ENCODE data around the gene LECT2.

The LECT2 gene

DNA sequence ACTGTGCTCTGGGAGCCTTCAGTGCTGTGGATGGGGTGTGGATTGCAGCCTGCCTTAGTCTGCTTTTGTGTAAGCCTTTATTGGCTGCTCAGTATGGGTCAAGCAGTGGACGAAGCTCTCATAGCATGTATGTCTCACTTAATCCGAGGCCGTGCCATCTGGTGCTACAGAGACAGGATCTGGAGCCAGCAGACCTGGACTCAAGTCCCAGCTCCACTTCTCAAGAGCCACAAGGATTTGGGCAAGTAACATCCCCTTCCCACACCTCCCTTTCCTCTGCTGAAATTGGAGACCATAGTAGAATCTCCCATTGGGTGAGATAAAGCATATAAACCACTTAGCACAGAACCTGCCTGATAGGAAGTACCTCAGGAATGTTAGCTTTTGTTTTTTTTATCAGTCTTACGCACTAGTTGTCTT, 23.4 kb upstream of the LECT2 start:
- DNase-seq, result no peak

DNA sequence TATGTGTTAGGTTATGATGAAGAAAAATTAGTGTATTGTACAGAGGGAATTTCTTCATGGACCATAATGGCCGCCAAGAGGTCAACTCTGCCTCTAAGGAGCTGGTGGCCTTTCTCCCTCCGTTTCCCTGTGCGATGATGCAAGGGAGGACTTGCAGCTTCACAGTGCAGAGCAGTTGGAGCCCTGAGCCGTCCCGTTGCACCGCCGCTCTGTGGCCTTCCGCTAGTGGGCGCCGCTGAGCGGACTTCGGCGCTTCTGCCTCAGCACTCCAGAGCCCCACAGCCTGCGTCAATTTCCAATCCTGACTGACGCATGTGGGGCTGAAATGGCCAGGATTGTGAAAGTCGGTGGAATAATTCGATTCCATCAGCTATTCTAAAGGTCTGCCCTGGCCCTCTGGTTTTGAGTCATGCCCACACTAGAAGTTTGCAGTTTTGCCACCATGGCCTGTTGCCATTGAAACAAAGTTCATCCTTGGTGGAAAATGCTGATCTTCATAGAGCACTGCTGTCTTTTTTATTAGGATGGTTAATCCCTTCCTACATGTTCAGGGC, 22.7 kb upstream of the LECT2 start:
- no peak for DNase-seq

DNA sequence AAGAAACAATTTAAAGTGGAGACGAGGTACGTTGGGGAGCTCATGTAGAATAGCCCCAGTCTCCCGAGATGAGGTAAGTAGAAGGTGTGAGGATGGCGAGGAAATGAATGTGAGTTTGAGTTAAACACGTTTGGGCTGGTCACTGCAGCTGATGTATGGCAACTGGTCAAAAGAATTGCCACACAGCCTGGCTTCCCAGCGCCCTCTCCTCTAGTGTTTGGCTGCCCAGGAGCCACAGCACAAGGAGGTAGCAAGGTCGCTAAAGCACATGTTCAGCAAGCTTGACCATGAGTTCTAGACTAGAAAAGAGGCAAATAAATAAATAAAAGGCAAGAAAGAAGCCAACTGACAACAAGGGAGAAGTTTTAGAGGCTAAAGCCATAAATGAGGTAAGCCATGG, 21.4 kb upstream of the LECT2 start:
- no peak for DNase-seq

DNA sequence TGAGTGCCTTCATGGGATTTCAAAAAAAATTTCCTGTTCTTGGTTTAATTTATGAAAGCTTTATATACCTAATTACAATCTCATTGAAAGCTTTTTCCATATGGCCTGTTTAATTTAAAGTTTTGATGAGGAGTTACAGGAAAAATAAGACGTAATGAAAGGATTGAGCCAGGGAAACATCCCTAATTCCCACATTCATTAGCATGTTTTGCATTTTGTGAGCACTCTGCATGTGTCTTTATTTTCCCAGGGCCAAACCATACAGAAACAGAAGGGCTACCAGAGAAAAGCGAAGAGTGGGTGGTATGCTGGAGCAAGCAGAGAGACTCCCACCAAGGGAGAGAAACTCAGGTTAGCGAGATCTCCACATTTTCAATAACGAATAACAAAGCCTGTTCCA, 20.3 kb upstream of the LECT2 start:
- no peak for DNase-seq

DNA sequence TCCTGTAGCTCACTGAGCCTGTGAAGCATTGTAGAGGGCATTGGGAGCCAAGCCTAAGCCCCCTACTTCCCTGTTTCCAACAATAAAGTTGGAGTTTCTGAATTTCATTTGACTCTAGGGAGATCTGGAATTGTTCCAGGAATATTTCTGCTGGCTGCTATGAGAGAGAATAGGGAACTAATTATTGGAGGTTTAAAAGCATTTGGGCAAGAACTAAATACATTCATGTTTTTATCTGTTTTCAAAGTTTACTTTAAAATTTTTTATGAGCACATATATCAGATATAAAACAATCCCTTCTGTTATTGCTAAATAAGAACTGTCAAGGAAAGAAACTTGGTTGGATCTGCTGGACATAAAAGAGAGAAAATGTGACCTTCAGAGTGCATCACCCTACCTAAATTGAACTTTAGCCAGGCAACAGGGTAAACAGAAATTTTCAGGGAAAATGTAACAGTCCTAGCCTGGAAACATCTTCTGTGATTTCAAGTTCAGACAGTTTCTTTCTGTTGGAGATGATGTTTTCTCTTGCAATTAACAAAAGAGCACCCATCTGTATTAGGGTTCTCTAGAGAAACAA, 19.3 kb upstream of the LECT2 start:
- DNase-seq, result no peak

DNA sequence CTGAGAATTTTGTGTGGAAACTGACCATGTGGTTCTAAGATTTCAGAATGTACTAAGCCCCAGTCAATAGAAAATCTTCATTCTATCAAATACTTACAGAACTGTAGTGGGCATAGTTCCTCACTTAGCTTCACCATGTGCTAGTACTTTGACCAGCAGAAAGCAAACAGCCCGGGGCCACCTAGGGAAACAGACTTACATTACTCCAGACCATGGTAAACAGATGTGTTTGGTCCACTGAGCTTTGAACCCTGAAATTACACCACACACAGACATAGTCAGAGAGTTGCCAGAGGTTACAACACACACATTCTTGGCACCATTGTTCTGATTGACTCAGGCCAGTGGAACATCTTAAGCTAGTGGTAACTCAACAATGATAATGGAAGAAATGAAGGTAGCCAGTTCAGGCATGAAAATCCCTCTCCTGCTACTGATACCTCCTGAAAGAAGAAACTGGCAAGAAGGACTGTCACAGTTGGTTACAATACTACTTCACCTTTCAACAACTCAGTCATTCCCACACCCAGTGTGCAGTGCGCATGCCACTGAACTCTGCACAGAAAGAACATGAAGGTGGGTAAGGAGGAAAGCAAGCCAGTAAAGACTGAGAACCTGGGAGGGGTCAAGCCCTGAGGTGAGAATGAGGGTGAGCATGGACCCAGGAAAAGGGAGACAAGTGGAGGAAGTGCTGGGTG, 18.7 kb upstream of the LECT2 start:
- DNase-seq, result peak; percentile 33

DNA sequence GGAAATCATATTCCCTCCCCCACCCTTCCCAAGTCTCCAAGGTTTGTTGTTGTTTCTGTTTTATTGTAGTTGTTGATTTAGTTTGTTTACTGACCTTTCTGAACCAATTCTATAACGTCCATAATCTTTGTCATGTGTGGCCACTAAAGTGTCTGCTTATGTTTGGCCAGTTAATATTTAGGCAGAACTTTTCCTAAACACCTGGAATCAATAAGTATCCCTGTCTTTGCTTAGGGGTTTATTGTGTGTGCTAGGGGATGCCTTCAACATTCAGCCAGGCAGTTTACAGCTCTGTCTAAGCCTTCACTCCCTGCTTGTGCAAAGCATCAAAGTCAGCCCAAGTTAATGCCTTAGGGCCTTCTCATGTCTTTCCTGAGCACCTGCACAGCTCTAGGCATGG, 16.9 kb upstream of the LECT2 start:
- DNase-seq, result no peak

DNA sequence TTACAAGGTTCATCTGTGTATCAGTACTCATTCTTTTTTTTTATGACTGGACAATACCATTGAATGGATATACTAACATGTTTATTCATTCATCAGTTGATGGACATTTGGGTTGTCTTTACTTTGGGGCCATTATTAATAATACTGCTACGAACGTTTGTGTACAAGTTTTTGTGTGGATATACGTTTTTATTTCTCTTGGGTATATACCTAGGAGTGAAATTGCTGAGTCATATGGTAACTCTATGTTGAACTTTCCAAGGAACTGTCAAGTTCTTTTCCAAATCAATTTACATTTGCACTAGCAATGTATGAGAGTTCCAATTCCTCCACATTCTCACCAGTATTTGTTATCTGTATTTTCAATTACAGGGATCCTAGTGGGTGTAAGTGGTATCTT, 12.0 kb upstream of the LECT2 start:
- no peak for DNase-seq

DNA sequence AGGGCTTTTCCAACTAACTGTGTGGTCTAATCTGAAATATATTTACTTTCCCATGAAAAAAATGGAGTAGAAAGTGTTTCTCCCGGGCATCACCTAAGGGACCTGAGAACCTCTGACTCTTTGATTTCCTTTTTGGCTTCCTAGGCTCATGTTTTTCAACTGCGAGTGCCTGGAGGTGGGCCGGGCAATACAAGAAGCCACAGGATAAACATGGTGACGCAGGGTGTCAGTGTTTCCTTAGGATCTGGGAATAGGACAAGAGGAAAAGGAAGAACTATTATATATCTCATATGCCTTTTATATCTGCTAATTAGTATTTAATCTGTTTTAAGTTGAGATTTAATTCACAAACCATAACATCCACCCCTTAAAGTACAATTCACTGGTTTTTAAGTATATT, 11.4 kb upstream of the LECT2 start:
- DNase-seq, result no peak

DNA sequence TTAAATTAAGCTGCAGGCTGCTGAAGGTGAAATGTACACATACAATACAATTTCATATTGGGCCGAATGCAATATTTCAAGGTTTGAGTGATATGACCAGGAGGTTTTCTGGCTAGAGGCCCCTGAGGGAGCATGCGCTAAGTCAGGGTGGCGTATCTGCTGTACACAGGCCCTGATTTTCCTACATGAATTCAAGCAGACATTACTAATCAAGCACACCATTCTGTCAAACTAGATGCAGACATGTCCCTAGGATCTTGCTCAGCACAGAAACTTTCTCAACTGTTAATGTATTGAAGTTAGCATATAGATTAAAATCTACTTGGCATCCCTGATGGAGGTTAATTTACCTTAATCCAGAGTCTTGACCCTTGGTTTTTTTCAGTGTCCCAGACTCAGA, 10.7 kb upstream of the LECT2 start:
- no peak for DNase-seq

DNA sequence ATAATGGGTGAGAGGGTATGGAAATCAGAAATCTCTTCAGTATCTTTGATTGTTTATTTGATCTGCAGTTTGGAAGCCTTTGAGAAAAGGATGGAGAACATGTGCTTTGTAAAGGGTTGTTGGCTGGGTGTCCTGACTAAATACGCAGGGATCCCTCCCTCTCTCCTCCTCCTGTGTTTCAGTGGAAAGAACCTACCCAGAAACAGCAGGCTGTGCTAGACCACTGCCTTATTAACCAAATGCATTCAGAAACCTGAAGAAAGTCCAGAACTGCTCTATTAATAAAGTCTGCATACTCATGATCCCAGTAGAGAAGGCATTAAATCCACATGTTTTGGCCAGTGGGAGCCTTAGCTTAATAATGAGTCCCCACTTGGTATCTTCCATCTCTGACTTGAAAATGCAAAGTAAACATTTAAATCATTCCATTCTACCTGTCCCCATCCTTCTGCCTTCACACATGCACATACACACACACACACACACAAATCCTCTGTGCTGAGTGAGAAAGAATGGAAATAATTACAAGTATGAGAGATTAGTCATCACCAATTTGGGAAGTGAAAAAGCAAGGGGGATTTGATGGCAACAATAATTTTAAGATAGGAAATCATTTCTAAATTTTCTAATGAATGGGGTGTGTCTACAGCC, 10.0 kb upstream of the LECT2 start:
- DNase-seq, result peak; percentile 56

DNA sequence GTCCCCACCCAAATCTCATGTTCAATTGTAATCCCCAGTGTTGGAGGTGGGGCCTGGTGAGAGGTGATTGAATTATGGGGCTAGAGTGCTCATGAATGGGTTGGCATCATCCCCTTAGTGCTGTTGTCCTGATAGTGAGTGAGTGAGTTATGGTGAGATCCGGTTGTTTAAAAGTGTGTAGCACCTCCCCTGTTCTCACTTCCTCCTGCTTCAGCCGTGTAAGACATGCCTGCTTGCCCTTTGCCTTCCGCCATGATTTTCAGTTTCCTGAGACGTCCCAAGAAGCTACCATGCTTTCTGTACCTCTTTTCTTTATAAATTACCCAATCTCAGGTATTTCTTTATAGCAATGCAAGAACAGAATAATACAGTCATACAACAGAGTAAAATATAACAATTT, 742 bp upstream of the LECT2 start:
- no peak for DNase-seq

DNA sequence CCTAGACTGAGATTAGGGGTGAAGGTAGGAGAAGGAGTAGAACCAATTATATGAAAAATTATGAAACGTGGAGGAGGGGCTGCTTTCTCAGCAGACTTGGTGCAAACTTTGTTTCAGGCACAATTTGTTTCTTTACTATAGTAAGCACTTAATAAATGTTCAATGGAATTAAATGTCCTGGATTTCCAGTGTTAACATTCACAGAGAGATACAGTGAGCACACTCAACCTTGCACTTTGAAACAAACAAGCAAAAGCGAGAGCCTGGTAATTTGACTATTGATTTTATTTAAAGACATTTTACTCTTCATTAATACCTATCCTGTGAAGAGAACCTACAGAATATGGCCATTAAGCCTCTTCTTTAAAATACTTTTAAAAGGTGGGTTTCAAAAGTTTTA, 933 bp downstream of the LECT2 start:
- no peak for DNase-seq

DNA sequence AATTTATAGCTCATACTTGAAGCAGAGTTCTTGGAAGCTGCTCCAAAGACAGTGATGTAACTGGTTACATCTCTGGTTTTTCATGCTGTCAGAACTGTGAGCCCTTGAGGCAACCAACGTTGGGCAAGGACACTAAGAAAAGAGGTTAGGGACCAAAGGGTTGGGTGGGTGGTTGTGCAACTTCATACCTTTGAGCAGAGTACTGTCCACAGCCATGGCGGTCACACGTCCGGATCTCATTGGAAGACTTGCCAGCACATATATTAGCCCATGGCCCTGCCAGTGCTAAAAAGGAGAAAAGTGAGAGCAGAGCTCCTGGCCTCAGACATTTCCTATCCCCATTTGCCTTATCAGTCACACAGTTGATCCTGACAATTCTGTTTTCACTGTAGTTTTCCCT, 2.1 kb downstream of the LECT2 start:
- DNase-seq, result no peak

DNA sequence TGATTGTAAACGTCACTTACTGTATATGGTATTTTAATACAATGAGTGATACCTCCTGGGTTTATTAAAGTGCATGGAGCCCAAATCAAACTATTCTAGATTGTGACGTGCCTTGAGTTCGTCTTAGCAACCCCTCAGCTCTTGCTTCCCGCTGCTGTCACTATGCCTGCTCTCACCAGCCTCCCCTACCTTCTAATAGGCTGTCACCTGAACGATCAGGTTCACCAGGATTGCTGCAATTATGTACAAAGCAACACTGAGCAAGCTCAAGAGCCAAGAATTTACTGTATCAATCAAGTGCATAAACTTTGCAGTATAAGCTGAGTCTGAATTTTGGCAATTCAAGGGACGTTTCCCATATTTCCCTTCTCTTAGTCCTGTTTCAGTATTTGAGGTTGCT, 3.0 kb downstream of the LECT2 start:
- DNase-seq, result no peak

DNA sequence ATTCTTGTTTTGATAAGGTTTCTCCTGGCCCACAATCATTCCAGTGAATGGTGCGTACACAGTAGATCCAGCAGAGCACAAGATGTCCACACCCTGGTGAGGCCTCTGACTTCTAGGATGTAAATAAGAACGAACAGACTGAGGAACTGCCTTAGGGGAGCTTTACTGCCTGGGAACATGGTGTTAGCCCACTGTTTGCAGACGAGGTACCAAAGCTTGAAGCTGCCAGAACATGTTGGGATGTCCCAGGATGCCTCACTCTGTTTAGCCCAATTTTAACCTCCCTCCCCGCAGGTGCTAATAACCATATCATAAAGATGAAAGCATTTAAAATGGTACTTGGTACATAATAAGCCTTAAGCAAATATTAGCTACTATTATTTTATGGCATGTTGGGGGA, 3.5 kb downstream of the LECT2 start:
- no peak for DNase-seq

DNA sequence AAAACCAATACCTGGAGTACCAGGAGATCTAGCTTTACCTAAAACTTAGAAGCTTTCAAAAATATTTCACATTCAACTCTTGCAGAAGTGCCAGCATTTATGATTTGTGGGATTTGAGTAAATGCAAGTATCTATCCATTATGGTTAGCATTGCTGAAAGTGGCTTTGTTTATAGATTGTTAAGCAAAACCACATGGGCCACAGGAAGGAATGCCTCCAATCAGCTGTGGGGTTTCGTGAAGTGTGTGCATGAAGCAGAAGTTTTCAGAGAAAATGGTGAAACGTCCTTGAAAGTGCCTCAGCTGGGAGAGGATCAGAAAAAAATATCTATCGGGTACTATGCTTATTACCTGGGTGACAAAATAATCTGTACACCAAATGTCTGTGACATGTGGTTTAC, 4.2 kb downstream of the LECT2 start:
- DNase-seq, result peak; percentile 69

DNA sequence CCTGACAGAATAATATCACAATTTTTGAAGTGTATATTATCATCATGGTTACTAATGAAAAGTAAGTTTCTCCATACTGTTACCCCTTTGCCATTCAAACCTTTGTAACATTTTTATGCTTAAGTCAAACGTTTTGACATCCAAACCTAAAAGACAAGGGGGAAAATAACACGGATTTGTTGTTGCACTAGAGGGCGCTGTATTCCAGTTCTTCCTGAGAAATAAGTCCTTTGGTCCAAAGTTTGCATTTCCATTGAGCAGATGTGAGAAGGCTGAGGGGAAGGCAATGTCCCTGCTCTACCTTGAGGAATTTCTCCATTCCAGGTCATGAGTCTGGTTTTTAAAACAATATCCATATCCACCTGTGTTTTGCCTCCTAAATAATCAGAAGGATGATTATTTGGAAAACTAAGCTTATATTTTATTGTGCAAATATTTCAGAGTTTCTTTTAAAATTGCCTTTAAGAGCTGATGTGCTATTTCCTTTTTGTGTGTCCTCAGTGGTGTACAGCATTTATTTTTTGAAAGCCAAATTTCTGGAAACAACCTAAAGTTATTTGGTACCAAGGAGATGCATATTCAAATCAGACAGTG, 9.7 kb downstream of the LECT2 start:
- peak; percentile 86 for DNase-seq

DNA sequence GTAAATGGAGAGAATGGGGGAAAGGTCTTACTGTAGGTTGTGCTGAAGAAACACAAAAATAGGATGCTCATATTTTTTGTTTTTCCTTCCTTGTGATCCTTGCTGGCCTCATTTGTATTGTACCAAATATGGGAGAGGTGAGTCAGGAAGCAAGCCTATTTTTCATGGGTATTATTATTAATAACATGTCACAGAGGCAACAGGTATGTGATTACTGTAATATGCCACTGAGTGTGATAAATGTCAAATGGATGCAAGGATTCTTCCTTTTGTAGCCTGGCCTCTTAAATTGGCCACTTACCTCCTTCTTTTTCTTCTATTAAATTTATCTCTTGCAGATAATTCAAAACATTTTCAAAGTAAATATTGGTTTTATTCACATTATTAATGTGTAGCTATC, 10.2 kb downstream of the LECT2 start:
- DNase-seq, result no peak

DNA sequence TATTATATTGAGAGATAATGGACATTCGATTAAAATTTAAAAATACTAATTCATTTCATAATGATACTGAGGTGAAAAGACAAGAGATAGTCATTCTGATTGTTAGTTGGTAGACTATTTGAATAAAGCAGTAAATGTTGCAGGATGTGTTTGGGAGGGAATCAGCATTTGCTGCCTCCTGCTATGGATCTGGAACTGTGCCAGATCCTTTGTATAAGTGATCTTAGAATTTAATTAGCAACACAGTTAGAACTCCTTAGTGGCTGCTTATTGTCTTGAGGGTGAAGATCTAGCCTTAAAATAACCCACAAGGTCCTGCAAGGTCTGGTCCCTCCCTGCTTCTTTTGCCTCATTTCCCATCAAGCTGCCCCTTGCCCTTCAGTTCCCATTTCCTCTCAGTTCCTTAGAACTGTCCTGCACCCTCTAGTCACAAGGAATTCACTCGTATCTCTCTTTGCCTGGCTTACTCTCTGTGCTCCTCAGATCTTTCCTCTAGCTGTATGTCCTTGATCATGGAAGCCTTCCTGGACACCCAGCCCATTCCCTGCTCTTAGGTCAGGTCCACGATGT, 12.5 kb downstream of the LECT2 start:
- no peak for DNase-seq

DNA sequence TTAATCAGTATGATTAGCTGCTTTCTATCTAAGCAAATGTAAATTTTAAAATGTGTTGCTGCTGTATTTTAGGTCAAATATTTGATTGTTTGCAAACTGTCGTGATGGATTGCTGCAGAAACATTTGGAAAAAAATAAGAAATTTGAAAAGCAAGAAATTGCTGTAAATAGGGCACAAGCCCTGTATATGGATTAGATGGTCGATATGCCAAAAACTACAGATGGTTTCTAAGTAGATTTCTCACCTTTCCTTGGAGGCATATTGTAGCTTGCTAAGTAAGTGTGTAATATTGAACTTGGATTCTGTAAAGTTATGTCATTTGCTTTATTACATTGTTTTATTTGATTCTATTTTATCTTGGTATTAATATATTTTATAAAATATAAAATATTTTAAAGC, 13.1 kb downstream of the LECT2 start:
- no peak for DNase-seq

DNA sequence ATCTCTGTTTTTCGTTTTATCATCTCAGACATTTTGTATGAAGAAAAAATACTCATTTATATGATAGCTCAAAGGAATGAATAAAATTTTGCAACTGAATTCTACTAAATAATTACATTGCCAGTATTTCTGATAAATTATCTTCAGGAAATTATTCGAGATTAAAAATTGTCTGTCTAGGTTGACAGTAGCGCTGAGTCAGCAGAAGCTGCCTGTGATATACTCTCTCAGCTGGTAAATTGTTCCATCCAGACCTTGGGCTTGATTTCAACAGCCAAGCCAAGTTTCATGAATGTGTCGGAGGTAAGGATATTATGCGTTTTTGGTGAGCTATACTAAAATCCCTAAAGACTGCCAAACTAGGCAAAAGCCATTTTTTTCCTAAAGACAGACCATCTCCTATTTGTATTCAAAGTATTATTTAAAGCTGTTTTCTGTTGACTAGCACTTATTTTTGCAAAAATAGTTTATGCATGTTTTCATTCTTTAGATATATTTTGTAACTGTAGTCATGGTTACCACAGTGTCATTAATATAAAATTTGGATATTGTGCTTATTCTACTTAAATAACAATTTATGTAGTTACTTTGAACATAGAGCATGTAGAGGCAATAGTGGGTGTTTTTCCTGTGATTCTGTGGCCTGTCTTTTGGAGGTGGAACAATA, 17.4 kb downstream of the LECT2 start:
- no peak for DNase-seq

DNA sequence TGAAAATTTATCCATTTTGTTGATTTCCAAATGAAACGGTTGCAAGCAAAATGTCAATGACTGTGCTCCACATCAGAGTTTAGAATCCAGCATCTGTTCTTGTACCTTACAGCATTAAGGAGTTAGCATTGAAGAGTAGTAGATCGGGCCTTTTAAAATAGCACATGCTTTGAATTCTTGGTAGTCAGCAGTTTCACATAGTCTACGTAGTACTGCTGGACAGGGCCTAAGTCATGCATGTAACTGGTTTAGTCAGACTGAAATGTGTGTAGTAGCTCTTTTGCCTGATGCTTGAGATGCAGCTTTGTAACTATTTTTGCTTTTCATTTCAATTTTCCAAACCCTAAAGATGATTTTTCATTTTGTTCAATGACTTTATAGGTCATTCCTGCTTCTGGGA, 19.8 kb downstream of the LECT2 start:
- peak; percentile 28 for DNase-seq
